SK-N-MC (cell line): ENCODE data around the gene THRSP.

ENCODE experiments used
- EZH2 ChIP-seq: fragments of 200-600 bp; sonication (generic); IDR thresholded peaks from one replicate; pipeline ENCODE4 v1.6.1; 2017; ENCODE audit warnings: antibody characterized with exemption
- POLR2AphosphoS5 ChIP-seq: IDR thresholded peaks from 2 replicates; pipeline ENCODE4 v1.6.1; 2012; ENCODE audit warnings: mild to moderate bottlenecking, low read depth, low read length, borderline replicate concordance

DNA sequence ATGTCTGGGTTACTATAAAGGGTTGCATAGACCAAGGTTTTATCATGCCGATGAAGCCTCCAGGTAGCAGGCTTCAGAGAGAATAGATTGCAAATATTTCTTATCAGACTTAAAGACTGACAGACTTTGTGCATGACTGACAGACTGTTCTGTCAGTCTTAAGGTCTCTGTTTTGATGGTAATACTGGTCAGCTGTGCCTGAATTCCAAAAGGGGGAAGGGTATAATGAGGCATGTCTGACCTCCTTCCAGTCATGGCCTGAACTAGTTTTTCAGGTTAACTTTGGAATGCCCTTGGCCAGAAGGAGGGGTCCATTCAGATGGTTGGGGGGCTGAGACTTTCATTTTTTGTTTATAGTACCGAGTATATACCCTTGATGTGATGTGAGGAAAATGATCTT, 35.9 kb upstream of the THRSP start:
- TF ChIP-seq EZH2 (no peak), POLR2AphosphoS5 (no peak)
